ENCODE measurements around the gene SCN2B.

The SCN2B gene

DNA sequence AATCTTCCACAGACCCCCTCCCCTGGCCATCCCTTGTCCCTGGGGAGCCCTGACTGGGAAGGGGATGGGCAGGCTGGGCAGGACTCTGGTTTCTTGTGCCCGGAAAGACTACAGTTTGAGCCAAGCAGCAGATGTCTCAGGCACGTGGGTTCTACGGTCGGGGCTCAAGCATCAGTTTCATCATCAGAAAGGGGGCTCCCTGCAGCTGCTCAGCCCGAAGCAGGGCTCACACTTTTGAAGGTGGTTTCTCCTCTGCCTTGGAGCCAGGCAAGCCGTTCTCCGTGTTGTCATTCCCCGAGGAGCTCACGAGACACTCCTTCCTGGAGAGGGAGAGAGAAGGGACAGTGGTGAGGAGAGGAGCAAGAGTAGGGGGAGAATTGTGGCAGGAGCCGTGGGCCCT is 39.6 kb downstream of the SCN2B start:
- in situ Hi-C loops (cut with HindIII; ENCODE audit: low sequenced_read_pairs), result no loop called here

DNA sequence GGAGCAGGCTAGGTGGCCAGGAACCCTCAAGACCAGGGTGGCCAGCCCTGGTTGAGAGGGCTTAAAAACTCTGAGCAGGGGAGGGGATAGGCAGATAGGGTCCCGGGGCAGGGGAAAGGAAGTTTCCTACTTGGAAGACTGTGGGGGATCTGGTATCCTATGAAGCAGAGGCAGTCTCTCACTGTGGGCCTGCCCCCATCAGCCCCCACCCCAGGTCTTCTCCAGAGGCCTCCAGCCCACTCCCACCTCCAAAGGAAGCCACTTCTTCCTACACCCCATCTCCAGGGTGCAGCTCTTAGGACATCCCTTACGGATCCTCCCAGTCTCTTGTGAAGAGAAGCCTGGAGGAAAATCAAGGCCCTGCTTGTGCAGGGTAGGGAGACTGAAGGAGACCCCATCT is 40.1 kb downstream of the SCN2B start:
- in situ Hi-C loops (cut with HindIII; ENCODE audit: low sequenced_read_pairs), result no loop called here

DNA sequence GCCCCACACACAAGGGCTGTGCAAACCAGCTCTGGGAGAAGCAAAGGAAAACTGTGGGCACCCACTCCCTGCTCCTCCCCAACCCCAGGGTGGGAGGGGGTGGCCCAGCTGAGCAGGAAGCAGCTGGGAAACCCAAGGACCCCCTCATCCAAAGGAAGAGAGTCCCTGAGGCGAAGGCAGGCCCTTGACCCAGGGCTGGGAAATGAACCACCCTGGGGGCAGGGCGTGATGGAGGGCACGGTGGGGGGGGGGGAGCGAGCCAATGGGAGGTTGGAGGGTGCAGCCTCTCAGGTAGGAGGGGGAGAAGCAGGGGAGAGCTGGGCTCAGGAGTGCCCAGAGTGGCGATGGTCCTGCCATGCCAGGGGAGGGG is 40.7 kb downstream of the SCN2B start:
- in situ Hi-C loops (cut with HindIII; ENCODE audit: low sequenced_read_pairs), result no loop called here

DNA sequence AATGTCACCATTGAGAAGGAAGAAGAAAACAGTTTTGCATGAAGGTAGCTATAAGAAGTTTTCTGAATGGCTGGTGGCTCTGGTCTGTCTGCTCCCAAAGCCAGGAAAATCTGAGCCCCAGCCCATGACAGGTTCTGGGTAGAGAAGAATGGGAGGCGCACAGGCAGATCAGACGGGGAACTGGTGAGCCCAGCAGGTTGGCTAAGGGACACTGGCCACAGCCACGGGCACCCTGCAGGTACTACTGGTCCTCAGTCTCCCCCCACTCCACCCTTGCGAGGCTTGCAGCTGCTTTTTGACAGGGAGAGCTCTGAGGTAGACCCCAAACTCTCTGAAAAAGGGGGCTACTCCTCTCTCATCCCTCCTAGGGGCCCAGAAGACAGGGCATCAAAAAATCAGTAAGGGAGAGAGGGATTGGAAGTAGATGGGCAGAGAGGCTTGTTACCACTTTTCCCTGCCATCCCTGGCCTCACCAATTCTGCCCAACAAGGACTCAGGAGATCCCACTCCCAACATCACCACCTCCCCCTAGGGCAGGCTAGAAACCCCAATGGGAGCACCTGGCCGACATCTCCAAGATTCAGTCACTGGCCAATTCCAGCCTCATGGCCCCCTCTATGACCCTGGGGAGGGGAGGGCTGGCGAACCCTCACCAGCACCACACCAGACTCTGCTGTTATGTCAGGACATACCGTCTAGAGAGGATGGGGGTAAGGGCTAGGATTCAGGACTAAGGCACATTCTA is 41.2 kb downstream of the SCN2B start:
- in situ Hi-C loops (cut with HindIII; ENCODE audit: low sequenced_read_pairs), result no loop called here

DNA sequence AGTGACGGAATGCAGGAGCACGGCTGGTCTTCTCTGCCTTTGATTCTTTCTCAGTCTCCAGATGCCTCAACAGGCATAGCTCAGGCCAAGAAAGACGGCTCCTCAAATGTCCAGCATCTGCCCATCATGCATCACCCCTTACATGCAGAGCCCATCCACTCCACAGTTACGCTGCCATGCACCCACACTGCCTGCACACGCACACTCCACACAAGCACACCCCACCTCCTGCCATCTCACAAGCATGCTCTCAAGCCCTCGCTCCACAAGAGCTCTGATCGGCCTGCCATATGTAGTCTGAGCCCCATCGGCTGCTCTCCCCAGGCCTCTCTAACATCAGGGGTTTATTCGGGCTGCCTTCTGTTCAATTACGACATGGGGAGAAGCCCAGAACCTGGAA is 42.6 kb downstream of the SCN2B start:
- in situ Hi-C loops (cut with HindIII; ENCODE audit: low sequenced_read_pairs), result no loop called here

DNA sequence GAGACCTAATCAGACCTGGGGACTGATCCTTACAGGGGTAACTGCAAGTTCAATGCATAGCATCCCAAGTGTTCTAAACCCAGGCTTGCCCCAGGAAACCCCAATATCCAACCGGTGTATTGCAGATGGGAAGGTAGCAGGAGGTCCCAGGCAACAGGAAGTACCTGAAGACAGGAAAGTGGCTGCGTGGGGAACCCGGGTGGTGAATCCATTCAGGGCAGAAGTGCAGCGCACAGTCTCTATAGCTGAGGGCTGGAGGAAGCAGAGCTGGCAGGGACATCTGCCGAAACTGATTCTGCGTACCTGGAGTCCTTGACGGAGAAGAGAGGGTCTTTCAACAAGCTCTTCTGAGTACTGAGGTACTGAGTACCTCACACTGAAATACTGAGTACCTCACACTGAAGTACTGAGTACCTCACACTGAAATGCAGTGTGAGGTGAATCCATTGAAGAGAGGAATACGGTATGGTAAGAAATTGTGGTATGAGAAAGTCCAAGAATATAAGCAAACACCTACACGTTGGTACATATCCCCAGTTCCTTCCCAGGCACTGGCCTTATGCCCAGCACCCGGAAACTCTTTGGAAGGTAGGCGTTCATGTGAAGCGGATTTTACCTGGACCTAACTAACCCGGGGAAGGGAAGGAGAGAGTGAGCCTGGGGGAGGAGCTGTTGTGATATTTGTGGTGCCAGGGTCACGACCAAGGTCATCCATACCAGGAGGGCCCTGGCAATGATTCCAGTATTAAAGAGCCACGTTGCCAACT is 43.9 kb downstream of the SCN2B start:
- in situ Hi-C loops (cut with HindIII; ENCODE audit: low sequenced_read_pairs), result no loop called here

DNA sequence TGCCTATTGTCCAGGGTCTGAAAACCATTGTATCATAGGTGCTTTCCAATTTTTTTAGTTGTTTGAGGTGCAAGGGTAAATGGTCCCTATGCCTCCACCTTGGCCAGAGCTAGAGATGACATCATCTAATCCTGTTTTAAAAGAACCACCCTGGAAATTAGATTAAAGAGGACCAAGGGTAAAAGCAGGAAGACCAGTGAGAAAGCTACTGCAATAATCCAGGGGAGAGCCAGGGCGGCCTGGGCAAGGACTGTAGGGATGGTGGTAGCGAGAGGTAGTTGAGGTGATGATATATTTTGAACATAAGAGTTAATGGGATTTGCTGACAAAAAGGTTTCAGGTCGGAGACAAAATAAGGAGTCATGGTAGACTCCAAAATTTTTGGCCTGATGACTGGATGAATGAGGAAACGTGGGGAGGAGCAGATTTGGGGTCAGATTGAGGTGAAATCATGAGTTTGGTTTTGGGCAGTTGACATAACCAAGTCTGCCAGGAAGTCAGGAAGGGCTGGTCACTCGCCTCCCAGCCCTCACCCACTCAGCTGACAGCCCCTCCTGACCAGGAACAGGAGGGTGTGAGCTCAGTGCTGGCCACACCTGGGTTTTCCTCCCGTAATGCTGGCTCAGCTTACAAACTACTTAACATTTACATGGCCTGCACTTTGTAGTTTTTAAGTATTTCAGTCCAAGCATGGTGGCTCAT is 46.8 kb downstream of the SCN2B start:
- in situ Hi-C loops (cut with HindIII; ENCODE audit: low sequenced_read_pairs), result no loop called here

DNA sequence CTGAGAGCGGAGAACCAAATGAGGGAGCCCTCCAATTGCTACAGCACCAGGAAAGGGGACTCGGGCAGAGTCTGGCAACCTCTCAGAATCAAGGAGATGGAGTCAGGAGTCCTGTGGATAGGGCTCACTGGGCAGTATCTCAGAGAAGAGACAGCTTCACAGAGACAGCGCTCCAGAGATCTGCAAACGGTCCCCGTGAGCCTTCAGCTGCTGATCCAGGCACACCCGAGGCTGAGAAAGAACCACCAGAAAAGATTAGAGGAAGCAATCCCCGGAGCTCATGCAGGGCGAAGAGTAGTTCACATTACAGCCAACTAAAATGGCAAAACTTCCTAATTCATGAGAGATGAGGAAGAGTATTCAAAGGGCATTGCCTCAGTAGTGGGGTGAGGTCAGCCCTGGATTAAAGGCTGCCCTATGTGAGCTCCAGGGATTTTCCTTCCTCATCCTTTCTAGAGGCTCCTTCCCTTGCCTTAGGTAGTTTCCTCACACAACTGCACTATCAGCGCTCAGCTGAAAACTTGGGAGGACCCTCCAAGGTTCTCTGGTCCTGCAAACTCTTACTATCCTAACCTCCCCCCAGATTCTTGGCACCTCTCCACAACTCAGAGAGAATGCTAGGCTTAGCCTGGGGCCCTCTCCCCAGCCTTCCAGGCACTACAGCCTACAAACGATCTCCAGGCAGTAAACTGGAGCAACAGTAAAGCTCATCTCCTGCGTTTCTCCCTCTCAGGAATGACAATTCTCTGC is 47.5 kb downstream of the SCN2B start:
- in situ Hi-C loops (cut with HindIII; ENCODE audit: low sequenced_read_pairs), result no loop called here

DNA sequence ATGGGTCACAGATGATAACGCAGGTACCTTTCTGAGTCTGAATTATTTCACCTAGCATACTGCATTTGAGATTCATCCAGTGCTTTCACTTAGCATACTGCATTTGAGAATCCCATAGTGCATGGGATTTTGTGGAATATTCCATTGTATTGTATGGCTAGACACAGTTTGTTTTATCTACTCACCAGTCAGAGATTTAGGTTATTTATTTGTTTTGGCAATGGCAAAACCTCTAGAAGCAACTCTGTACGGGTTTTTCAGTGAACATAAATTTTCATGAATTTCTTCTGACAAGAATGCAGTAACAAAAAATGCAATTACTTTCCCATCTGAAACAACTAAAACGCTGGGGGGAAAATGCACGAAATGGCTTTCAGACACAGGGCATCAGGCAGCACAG is 48.1 kb downstream of the SCN2B start:
- in situ Hi-C loops (cut with HindIII; ENCODE audit: low sequenced_read_pairs), result no loop called here

DNA sequence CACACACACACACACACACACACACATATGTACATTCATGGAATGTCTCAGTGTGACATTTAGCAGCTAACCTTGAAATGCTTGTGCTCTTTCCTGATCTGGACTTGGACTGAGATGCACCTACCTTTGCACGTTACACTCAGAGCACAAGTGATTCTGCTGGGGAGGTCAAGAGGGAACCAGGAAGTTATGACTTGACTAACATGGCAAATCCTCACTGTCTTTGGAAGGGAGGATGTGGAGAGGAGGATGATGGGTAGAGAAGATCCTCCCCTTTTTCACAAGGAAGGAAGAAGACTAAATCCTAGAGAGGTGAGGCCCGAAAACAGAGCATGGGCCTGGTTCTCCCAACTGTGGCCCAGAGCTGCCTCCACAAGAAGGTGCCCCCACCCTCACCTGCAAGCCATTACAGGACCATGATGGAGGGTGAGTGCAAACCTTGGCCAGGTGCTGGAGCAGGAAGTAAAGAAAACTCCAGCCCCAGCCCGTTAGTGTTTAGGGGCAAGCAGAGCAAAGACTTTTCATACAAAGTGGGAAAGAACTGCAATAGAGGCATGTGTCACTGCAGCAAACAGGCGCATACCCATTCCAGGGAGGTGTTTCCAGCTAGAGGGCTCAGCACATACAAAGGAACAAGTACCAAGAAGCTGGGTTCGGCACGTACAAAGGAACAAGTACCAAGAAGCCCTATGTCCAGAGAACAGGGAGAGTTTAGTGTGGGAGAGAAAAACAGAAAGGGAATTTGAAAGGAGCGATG is 50.2 kb downstream of the SCN2B start:
- in situ Hi-C loops (cut with HindIII; ENCODE audit: low sequenced_read_pairs), result no loop called here

DNA sequence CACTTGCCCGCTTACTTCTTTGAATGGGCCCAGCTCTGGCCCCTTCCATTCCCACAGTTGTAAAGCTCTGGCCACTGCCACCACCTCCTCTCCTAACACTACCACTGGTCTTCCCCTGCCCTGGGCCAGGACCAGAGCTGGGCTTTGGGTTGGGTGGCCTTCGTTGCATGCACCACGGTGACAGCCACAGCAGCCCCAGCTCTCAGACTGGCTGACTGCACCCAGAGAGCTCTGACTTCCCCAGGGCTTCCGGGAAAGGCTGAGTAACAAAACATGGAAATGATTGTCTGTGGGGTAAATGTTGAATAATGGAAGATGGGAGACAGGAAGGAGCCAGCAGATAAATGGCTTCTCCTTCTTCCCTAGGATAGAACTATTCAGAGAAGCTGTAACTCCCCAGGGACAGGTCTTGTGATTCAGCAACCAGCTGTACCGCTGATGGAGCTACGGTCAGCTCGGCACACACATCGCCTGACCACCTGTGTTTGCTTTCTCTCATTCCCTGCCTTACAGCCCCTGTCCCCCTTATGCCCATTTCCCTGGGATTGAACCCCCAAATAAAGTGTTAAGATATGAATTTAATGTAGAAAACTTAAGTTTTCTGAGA is 51.4 kb downstream of the SCN2B start:
- in situ Hi-C loops (cut with HindIII; ENCODE audit: low sequenced_read_pairs), result no loop called here

DNA sequence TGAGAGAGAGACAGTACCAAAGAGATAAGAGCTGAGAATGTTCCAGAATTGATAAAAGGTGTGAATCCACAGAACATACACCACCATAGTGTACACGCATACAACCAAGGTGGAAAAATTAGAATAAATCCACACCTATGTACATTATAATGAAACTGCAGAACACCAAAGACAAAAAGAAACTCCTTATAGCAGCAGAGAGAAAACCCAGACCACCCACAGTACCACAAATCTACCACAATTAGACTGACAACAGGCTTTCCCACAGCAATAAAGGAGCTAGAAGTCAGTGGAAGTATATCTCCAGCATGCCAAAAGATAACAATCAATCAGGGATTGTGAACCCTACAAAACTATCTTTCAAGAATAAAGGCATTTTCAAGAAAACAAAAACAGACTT is 55.6 kb downstream of the SCN2B start:
- in situ Hi-C loops (cut with HindIII; ENCODE audit: low sequenced_read_pairs), result no loop called here

DNA sequence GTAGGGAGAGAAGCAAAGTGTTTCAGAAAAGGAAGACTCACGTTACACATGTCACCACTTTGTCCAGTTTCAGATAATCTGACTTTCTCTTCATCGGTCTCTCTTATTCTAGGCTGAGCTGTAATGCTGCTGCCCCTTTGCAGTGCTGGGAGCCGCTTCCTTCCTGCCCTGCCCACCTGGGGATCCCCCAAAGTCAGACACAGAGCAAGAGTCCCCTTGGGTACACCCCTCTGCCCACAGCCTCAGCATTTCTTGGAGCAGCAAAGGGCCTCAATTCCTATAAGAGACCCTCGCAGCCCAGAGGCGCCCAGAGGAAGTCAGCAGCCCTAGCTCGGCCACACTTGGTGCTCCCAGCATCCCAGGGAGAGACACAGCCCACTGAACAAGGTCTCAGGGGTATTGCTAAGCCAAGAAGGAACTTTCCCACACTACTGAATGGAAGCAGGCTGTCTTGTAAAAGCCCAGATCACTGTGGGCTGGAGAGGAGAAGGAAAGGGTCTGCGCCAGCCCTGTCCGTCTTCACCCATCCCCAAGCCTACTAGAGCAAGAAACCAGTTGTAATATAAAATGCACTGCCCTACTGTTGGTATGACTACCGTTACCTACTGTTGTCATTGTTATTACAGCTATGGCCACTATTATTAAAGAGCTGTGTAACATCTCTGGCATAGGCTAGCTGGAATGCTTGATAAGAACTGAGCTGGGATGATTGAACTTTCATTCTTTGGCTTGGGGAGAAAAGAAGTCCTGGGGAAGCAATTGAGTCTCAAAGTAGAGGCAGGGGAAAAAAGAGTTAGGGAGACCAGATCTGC is 58.4 kb downstream of the SCN2B start:
- in situ Hi-C loops (cut with HindIII; ENCODE audit: low sequenced_read_pairs), result no loop called here

DNA sequence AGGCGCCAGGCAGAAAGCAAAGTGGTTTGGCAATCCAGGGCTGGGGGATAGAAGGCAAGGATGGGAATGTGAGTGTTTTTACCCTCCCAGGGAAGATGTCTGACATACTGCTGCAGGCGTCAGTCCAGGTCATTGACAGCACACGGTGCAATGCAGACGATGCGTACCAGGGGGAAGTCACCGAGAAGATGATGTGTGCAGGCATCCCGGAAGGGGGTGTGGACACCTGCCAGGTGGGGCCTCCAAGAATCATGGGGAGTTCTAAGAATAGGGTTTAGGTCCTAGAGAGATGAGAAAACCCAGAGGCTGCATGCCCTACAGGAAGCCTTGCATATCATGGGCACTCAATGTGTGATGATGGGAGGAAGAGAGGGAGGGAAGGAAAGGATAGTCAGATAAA is 61.4 kb downstream of the SCN2B start:
- in situ Hi-C loops (cut with HindIII; ENCODE audit: low sequenced_read_pairs), result no loop called here

DNA sequence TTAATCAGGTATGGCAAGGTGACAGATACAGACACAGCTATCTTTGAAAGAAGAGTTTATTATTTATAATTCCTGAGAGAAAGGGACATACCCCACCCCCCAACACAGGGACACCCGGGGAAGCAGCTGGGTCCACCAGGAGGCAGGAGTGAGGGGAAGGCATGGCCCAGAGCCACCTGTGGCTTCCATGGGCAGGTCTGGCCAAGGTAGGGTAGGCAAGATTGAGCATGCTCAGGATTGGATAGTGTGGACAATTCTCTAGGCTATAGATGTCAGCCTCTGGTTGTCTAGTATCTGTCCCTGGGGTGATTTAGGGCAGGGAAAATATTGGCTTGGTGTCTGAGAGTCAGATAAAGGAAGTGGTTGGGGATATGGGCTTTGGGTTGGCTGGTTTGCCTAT is 62.2 kb downstream of the SCN2B start:
- in situ Hi-C loops (cut with HindIII; ENCODE audit: low sequenced_read_pairs), result no loop called here

DNA sequence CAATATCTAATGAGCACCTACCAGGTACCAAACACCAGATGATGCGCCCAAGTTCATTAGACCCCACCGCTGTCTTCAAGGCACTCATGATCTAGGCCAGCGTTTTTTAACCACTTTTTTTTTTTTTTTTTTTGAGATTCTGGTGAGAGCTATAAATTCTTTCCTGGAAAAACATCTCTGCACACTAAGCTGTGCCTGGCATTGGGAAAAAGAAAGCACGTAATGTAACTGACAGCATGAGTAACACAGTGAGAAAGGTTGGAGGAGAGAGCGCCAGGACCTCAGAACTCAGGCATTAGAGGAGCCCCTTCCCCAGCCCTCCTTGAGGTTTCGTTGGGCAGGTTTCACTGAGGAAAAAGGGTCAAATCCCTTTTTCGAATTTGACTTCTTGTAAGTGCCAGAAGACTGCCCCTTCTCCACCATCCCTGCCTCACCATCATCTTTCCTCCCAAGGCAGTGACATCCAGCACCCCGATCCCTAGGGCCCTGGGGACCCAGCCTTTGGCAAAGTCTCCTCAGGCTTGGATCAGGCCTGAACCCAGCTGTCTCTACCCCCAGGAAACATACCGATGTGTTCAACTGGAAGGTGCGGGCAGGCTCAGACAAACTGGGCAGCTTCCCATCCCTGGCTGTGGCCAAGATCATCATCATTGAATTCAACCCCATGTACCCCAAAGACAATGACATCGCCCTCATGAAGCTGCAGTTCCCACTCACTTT is 63.6 kb downstream of the SCN2B start:
- in situ Hi-C loops (cut with HindIII; ENCODE audit: low sequenced_read_pairs), result no loop called here
